Stomach (tissue), 9 donors: ENCODE results near the gene SCRG1. TPM values are rescaled to one million over a fixed set of nuclear protein-coding genes. Genes with fewer than 3 reads are reported as not detected.
A peak's percentile ranks its signal among the peaks of the same experiment; 100 is the strongest.

ENCODE experiments used
- DNase-seq, 2 donors: peaks; one replicate each; pipeline versions ENCODE4 v3.0.0 to v3.0.0-alpha.2; 2013 to 2019
- H3K27ac ChIP-seq, 5 donors: fragments of 200-600 bp in 4 of 5; sonication (generic) in 4 of 5; one replicate each; pipeline ENCODE4 v1.5.1; 2013 to 2019; ENCODE audit warnings: mild to moderate bottlenecking in 1 of 5, moderate library complexity in 1 of 5
- H3K27me3 ChIP-seq, 3 donors: fragments of 200-600 bp; sonication (generic); one replicate each; pipeline ENCODE4 v1.5.1; 2017 to 2019; ENCODE audit warnings: mixed run types in 1 of 3
- H3K36me3 ChIP-seq, 4 donors: fragments of 200-600 bp; sonication (generic); 1 replicate in 3 of 4; 2 replicates in 1 of 4; pipeline ENCODE4 v1.5.1; 2016 to 2019
- H3K4me1 ChIP-seq, 4 donors: fragments of 200-600 bp; sonication (generic); one replicate each; pipeline ENCODE4 v1.5.1; 2016 to 2019
- H3K4me3 ChIP-seq, 4 donors: fragments of 200-600 bp; sonication (generic) in 3 of 4; one replicate each; pipeline ENCODE4 v1.5.1; 2016 to 2019; ENCODE audit warnings: mild to moderate bottlenecking in 1 of 4
- H3K9me3 ChIP-seq, 4 donors: fragments of 200-600 bp; sonication (generic); one replicate each; pipeline ENCODE4 v1.5.1; 2016 to 2019
- EP300 ChIP-seq: sonication (generic); formaldehyde crosslinking; IDR thresholded peaks from one replicate; pipeline ENCODE4 v1.6.1; 2017; ENCODE audit warnings: antibody characterized with exemption
- POLR2A ChIP-seq, 4 donors: fragments of 450-650 bp; IDR thresholded peaks; one replicate each; pipeline ENCODE4 v1.6.1; 2016; ENCODE audit warnings: antibody characterized with exemption in 4 of 4, control low read depth in 2 of 4, mild to moderate bottlenecking in 1 of 4, moderate library complexity in 1 of 4
- POLR2AphosphoS5 ChIP-seq, 3 donors: sonication (generic); formaldehyde crosslinking; IDR thresholded peaks; one replicate each; pipeline ENCODE4 v1.6.1; 2016; ENCODE audit warnings: antibody characterized with exemption in 3 of 3
- WGBS, 5 donors: extraction: QIAGEN DNeasy Blood & Tissue Kit in 3 of 5; methylation state at CpG; one replicate each; pipeline versions ENCODE4 v1.1.5 to v1.1.7; 2013 to 2018; 5-methylcytosine and 5-hydroxymethylcytosine counted together
- intact Hi-C: fragments of 100-400 bp; cut with DNase I; formaldehyde crosslinking; loops from one replicate; pipeline ENCODE4 v1.15.1; 2023; ENCODE audit warnings: low total_unique reads
- polyA plus RNA-seq, 3 donors: library from polyadenylated mRNA; stranded (reverse); fragments of 200-250 nt; gene quantifications; one replicate each; pipeline ENCODE4 v1.2.3, GENCODE V29; 2013
- total RNA-seq, 5 donors: library from RNA; depleted of rRNA; stranded (reverse); fragments of >200 nt; gene quantifications; one replicate each; pipeline versions ENCODE4 v1.1.0 to v1.2.3, GENCODE V29; 2014 to 2016
- TF ChIP-seq, protein P1 (sequence below), 7 experiments: fragments of 450-650 bp in 4 of 7; fragments of 200-600 bp in 3 of 7; sonication (generic) in 3 of 7; IDR thresholded peaks; one replicate each; pipeline ENCODE4 v1.5.1; 2016 to 2019; ENCODE audit warnings: antibody characterized with exemption in 7 of 7, control low read depth in 2 of 7, mild to moderate bottlenecking in 1 of 7
- donor health status: healthy with polysubstance abuse.
- donor health status: Bipolar disorder and iron deficiency.
- donor health status: healthy.

Gene SCRG1
- total and polyA plus RNA-seq, 8 donors = 0.19 to 3.1 (median 0.92) TPM; not detected in 1

DNA sequence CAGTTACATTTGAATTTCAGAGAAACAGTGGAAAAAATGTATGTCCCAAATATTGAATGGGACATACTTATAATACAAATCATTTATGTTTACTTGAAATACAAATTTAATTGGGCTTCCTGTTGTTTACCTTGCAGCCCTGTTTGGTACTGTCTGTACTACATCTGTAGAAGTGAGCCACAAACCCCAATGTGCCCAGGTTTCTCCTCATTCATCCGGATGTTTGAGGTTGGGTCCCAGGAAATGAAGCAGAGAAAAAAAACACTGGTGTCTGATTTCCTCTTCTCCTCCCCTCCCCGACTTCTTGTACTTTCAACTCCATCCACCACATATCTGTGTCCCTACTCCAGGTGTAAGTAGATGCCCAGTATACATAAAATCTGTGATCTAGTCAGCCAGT is 27.1 kb upstream of the SCRG1 start:
- 72 to 90% (median 81%) methylated on average over 2 of the region's 2 CpGs for WGBS, 5 donors
- intact Hi-C loops = no loop called here
- H3K4me3 ChIP-seq = no peak overlapping the region
- H3K27me3 ChIP-seq = no peaks in the 10 kb centered on the region
- no peak for TF ChIP-seq EP300
- TF ChIP-seq, protein P1, sequence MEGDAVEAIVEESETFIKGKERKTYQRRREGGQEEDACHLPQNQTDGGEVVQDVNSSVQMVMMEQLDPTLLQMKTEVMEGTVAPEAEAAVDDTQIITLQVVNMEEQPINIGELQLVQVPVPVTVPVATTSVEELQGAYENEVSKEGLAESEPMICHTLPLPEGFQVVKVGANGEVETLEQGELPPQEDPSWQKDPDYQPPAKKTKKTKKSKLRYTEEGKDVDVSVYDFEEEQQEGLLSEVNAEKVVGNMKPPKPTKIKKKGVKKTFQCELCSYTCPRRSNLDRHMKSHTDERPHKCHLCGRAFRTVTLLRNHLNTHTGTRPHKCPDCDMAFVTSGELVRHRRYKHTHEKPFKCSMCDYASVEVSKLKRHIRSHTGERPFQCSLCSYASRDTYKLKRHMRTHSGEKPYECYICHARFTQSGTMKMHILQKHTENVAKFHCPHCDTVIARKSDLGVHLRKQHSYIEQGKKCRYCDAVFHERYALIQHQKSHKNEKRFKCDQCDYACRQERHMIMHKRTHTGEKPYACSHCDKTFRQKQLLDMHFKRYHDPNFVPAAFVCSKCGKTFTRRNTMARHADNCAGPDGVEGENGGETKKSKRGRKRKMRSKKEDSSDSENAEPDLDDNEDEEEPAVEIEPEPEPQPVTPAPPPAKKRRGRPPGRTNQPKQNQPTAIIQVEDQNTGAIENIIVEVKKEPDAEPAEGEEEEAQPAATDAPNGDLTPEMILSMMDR (IDR thresholded peaks at IDR 0.05) = no peak
- TF ChIP-seq POLR2A (IDR thresholded peaks at IDR 0.05) = no peak
- TF ChIP-seq POLR2AphosphoS5 (IDR thresholded peaks at IDR 0.05) = no peak
- no peak for DNase-seq
- H3K4me1 ChIP-seq = peaks cover 0 to 9% (median 2%) of the 10 kb centered on the region in 4 donors
- peak overlapping the region in 3 of 5 donors; percentile 30 to 46 (median 42) for H3K27ac ChIP-seq
- no peaks in the 10 kb centered on the region for H3K9me3 ChIP-seq
- no peaks in the 10 kb centered on the region for H3K36me3 ChIP-seq

DNA sequence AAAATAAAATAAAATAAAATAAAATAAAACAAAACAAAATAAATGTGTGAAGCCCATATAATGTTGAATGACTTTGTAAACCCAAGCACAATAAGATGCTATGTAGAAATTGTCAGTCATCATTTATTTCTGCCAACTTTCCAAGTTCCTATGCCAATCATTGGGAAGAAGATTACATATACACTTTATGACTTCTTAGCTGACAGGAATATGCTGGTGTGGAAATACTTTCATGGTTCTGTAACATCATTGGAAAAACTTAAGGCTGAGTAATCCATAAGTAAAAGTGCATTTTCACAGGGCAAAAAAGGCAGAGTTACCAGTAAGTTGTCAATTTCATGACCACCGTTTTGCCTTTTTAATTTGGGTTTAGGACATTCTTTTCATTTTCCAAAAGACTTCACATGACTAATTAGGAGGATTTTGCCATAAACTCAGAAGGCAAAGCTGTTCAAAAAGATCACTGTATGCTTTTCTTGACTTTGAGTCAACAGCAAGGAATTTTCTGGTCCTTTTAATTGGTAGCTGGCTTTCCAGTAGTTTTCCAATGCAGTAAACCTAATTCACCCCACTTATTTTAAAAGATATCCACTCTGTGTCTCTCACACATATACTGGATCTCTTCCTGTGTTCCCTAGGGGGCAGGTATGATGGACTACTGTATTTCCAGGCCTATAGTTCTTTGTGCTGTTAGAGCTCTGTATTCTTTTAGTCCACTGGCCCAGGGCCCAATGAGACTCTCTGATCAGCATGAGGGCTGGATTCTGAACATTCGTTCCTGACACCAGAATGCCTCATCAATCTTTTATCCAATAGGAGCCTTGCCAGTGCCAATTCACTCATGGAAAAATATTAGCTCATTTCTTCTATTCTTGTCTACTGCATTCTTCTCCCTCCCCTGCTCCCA is 26.2 kb upstream of the SCRG1 start:
- H3K4me1 ChIP-seq = peaks cover 0 to 12% (median 8%) of the 10 kb centered on the region in 4 donors
- H3K4me3 ChIP-seq = no peak overlapping the region
- intact Hi-C loops = no loop called here
- 61 to 90% (median 80%) methylated on average over 2 of the region's 2 CpGs for WGBS, 5 donors
- no peaks in the 10 kb centered on the region for H3K27me3 ChIP-seq
- peak overlapping the region in 3 of 5 donors; percentile 30 to 46 (median 42) for H3K27ac ChIP-seq
- H3K9me3 ChIP-seq = no peaks in the 10 kb centered on the region
- TF ChIP-seq EP300 (no peak), POLR2AphosphoS5 (IDR thresholded peaks at IDR 0.05) (no peak), POLR2A (IDR thresholded peaks at IDR 0.05) (no peak)
- TF ChIP-seq, protein P1 (IDR thresholded peaks at IDR 0.05) = no peak
- no peaks in the 10 kb centered on the region for H3K36me3 ChIP-seq
- DNase-seq = no peak

GRCh38 chr4:173420801-173421200 is 21.9 kb upstream of the SCRG1 start:
- peaks cover 0 to 5% (median 0%) of the 10 kb centered on the region in 4 donors for H3K36me3 ChIP-seq
- peaks cover 0 to 34% (median 11%) of the 10 kb centered on the region in 4 donors for H3K4me1 ChIP-seq
- no peak for DNase-seq
- 54 to 73% (median 64%) methylated on average over 2 of the region's 2 CpGs for WGBS, 5 donors
- H3K27ac ChIP-seq = no peak overlapping the region
- TF ChIP-seq POLR2A (IDR thresholded peaks at IDR 0.05) (no peak), POLR2AphosphoS5 (IDR thresholded peaks at IDR 0.05) (no peak), EP300 (no peak)
- TF ChIP-seq, protein P1 (IDR thresholded peaks at IDR 0.05) = no peak
- H3K27me3 ChIP-seq = no peaks in the 10 kb centered on the region
- H3K9me3 ChIP-seq = no peaks in the 10 kb centered on the region
- no peak overlapping the region for H3K4me3 ChIP-seq
- intact Hi-C loops = no loop called here

GRCh38 chr4:173420324-173420752 is 21.4 kb upstream of the SCRG1 start:
- intact Hi-C loops = no loop called here
- Histone ChIP-seq H3K4me1 (peaks cover 0 to 37% (median 7%) of the 10 kb centered on the region in 4 donors), H3K36me3 (peaks cover 0 to 5% (median 0%) of the 10 kb centered on the region in 4 donors), H3K4me3 (no peak overlapping the region), H3K27me3 (no peaks in the 10 kb centered on the region), H3K27ac (no peak overlapping the region), H3K9me3 (no peaks in the 10 kb centered on the region)
- 27 to 50% (median 41%) methylated on average over 4 of the region's 4 CpGs for WGBS, 5 donors
- DNase-seq = peak in 1 of 2 donors; percentile 42
- TF ChIP-seq, protein P1 (IDR thresholded peaks at IDR 0.05) = peak in 1 of 7 experiments; percentile 45
- TF ChIP-seq POLR2AphosphoS5 (IDR thresholded peaks at IDR 0.05) (no peak), POLR2A (IDR thresholded peaks at IDR 0.05) (no peak), EP300 (no peak)
